Smooth muscle cell (in vitro differentiated cells): ENCODE data around the gene CDH4. TPM values are rescaled to one million over a fixed set of nuclear protein-coding genes. Genes with fewer than 3 reads are reported as not detected.

Experiments used
- DNase-seq: peaks from one replicate; lab custom pipeline; 2025; ENCODE audit not compliant: unreplicated experiment; lab: John Stamatoyannopoulos, UW
- H2AFZ ChIP-seq: fragments of 200-600 bp; sonication (generic); 2 replicates; pipeline ENCODE4 v1.6.0; 2016; ENCODE audit warnings: antibody characterized with exemption, low read depth, mild to moderate bottlenecking
- H3F3A ChIP-seq: fragments of 200-600 bp; sonication (generic); 2 replicates; pipeline ENCODE4 v1.6.0; 2017; ENCODE audit warnings: antibody characterized with exemption, low read depth
- H3K27ac ChIP-seq: fragments of 200-600 bp; sonication (generic); 2 replicates; pipeline ENCODE4 v1.5.1; 2016; ENCODE audit warnings: low read depth, mild to moderate bottlenecking
- H3K27me3 ChIP-seq: fragments of 200-600 bp; sonication (generic); 2 replicates; pipeline ENCODE4 v1.6.1; 2016; ENCODE audit warnings: low read depth, mild to moderate bottlenecking
- H3K36me3 ChIP-seq: fragments of 200-600 bp; sonication (generic); 2 replicates; pipeline ENCODE4 v1.5.1; 2016; ENCODE audit warnings: low read depth
- H3K4me1 ChIP-seq: fragments of 200-600 bp; sonication (generic); 2 replicates; pipeline ENCODE4 v1.5.1; 2016; ENCODE audit warnings: low read depth
- H3K4me2 ChIP-seq: fragments of 200-600 bp; sonication (generic); 2 replicates; pipeline ENCODE4 v1.6.0; 2016; ENCODE audit warnings: mild to moderate bottlenecking
- H3K4me3 ChIP-seq: fragments of 200-600 bp; sonication (generic); 2 replicates; pipeline ENCODE4 v1.5.1; 2016; ENCODE audit warnings: mild to moderate bottlenecking
- H3K79me2 ChIP-seq: fragments of 200-600 bp; sonication (generic); 2 replicates; pipeline ENCODE4 v1.6.0; 2016; ENCODE audit warnings: low read depth, mild to moderate bottlenecking
- H3K9ac ChIP-seq: fragments of 200-600 bp; sonication (generic); 2 replicates; pipeline ENCODE4 v1.6.0; 2016; ENCODE audit warnings: low read depth
- H3K9me3 ChIP-seq: fragments of 200-600 bp; sonication (generic); replicated peaks from 2 replicates; pipeline ENCODE4 v1.5.1; 2016; ENCODE audit warnings: low read depth
- H4K20me1 ChIP-seq: fragments of 200-600 bp; sonication (generic); 2 replicates; pipeline ENCODE4 v1.6.0; 2016; ENCODE audit warnings: low read depth
- WGBS: methylation state at CpG from one replicate; pipeline ENCODE4 v1.1.7; 2016; ENCODE audit warnings: low lambda C conversion rate; 5-methylcytosine and 5-hydroxymethylcytosine counted together
- polyA plus RNA-seq: library from polyadenylated mRNA; unstranded; fragments of >200 nt; fragmentation: Nextera tagmentation; extraction: Ambion mirVana; gene quantifications from 2 replicates; pipeline ENCODE4 v1.2.1, GENCODE V29; 2016
- total RNA-seq: library from RNA; depleted of rRNA; stranded (reverse); fragments of >200 nt; gene quantifications from 2 replicates; pipeline ENCODE4 v1.2.3, GENCODE V29; 2014
- TF ChIP-seq, protein P1 (sequence below): fragments of 200-600 bp; sonication (generic); IDR thresholded peaks from 2 replicates; pipeline ENCODE4 v1.5.1; 2017; ENCODE audit warnings: borderline replicate concordance, mild to moderate bottlenecking, antibody characterized with exemption; ENCODE audit not compliant: insufficient read depth, poor library complexity, severe bottlenecking

CDH4 gene
- total and polyA plus RNA-seq, 2 experiments from 2014 or later = 0.03 to 0.04 TPM

DNA sequence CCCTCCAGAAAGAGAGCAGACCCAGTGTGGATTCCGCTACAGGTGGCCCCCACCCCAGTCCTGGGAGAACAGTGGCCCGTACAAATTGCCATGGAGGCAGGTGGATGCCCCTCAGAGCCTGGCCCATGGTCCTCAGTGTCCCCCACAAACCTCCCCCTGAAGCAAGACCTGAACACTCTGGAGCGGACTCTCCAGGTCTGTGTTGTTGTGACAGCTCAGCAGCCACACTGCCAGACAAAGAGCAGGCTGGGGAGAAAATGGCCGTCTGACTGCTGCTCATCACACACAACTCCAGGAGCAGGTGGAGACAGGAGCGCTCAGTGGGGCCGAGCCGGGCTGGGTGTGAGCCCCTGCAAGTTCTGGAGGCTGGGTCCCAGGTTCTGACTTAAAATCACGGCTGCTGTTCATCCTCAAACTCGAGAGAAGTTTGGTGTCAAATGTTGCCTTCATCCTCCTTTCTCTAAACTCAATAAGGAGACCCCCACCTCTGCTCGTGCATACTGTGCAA lies 241.8 kb downstream of the CDH4 start:
- Histone ChIP-seq H4K20me1 (no peaks in the 10 kb centered on the region), H3K4me2 (no peak overlapping the region), H3K9ac (no peak overlapping the region), H3K27ac (no peak overlapping the region), H3K79me2 (no peaks in the 10 kb centered on the region), H2AFZ (no peak overlapping the region), H3K9me3 (no peaks in the 10 kb centered on the region), H3F3A (no peaks in the 10 kb centered on the region), H3K4me3 (no peak overlapping the region), H3K4me1 (peaks cover 5% of the 10 kb centered on the region), H3K27me3 (no peaks in the 10 kb centered on the region), H3K36me3 (no peaks in the 10 kb centered on the region)
- DNase-seq = no peak
- TF ChIP-seq, protein P1, sequence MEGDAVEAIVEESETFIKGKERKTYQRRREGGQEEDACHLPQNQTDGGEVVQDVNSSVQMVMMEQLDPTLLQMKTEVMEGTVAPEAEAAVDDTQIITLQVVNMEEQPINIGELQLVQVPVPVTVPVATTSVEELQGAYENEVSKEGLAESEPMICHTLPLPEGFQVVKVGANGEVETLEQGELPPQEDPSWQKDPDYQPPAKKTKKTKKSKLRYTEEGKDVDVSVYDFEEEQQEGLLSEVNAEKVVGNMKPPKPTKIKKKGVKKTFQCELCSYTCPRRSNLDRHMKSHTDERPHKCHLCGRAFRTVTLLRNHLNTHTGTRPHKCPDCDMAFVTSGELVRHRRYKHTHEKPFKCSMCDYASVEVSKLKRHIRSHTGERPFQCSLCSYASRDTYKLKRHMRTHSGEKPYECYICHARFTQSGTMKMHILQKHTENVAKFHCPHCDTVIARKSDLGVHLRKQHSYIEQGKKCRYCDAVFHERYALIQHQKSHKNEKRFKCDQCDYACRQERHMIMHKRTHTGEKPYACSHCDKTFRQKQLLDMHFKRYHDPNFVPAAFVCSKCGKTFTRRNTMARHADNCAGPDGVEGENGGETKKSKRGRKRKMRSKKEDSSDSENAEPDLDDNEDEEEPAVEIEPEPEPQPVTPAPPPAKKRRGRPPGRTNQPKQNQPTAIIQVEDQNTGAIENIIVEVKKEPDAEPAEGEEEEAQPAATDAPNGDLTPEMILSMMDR = no peak
- 89% methylated on average over 10 of the region's 10 CpGs for WGBS

DNA sequence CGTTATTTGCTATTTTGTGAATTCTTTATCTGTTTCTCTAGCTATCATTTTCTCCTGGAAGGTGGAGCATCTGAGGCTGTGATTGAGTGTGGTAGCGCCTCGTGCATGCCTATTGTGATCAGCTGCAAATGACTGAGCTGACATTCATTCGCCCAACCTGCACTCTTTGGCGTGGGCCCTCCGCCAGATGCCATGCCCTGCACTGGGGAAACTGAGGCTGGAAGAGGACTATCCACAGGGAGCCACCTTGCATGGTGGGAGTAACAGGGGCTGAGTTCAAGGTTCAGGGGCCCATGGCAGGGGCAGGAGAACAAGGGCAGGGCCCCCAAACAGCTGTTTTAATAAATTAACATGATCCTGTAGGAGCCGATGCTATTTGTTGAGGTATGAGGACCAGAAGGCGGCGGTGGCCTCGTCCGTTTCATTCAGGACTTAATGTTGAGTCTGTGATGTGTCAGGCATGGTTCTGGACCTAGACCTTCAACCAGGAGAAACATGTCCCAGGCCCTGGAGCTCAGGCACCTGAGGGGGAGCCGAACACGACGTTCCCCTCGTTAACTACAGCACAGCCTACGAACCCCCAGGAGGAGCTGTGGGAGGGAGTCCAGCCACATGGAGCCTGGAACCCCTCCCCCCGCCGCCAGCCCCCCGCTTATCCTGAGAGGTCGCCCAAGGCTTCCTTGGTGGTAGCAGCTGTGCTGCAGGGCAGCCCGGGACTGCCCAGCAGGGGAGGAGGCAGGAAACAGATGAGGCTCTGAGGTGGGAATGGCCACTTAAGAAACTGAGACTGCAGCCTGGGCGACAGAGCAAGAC lies 242.9 kb downstream of the CDH4 start:
- H3K9ac ChIP-seq = no peak overlapping the region
- no peaks in the 10 kb centered on the region for H3K36me3 ChIP-seq
- TF ChIP-seq, protein P1 = no peak
- H3K27me3 ChIP-seq = no peaks in the 10 kb centered on the region
- H2AFZ ChIP-seq = no peak overlapping the region
- no peaks in the 10 kb centered on the region for H3K79me2 ChIP-seq
- WGBS = 92% methylated on average over 22 of the region's 22 CpGs
- no peak overlapping the region for H3K4me3 ChIP-seq
- no peak for DNase-seq
- no peaks in the 10 kb centered on the region for H4K20me1 ChIP-seq
- no peaks in the 10 kb centered on the region for H3F3A ChIP-seq
- peaks cover 5% of the 10 kb centered on the region for H3K4me1 ChIP-seq
- no peak overlapping the region for H3K4me2 ChIP-seq
- no peaks in the 10 kb centered on the region for H3K9me3 ChIP-seq
- no peak overlapping the region for H3K27ac ChIP-seq

DNA sequence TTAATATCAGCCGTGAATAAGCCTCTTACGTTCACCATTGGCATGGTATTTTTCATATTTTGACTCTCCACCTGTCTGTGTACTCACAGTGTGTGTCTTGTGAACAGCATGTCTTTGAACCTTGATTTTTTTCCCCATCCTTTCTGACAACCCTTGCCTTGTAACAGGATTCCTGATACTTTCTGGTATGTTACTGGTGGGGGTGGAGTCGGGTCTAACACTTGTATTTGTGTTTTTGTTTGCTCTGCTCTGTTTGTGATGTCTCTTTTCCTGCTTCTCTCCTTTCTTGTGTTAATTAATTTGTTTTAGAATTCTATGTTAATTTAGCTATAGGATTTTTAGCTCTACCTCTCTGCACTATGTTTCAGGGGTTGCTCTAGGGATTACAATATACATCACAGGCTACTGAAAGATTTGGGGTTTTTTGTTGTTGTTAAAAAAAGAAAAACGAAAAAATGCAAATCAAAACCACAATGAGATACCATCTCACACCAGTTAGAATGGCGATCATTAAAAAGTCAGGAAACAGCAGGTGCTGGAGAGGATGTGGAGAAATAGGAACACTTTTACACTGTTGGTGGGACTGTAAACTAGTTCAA lies 245.1 kb downstream of the CDH4 start:
- peaks cover 7% of the 10 kb centered on the region for H3F3A ChIP-seq
- no peak overlapping the region for H3K4me2 ChIP-seq
- H3K4me3 ChIP-seq = no peak overlapping the region
- TF ChIP-seq, protein P1 = no peak
- no peak overlapping the region for H2AFZ ChIP-seq
- 38% methylated on average over 5 of the region's 5 CpGs for WGBS
- H3K27ac ChIP-seq = no peak overlapping the region
- H3K4me1 ChIP-seq = peaks cover 5% of the 10 kb centered on the region
- H4K20me1 ChIP-seq = no peaks in the 10 kb centered on the region
- H3K36me3 ChIP-seq = no peaks in the 10 kb centered on the region
- H3K9ac ChIP-seq = no peak overlapping the region
- no peaks in the 10 kb centered on the region for H3K79me2 ChIP-seq
- no peaks in the 10 kb centered on the region for H3K9me3 ChIP-seq
- no peaks in the 10 kb centered on the region for H3K27me3 ChIP-seq
- DNase-seq = no peak
